Loucy (cell line): ENCODE measurements around the gene ROR1.
A peak's percentile ranks its signal among the peaks of the same experiment; 100 is the strongest.

ENCODE experiments used
- H2AFZ ChIP-seq: fragments of 200-600 bp; sonication (generic); 2 replicates; pipeline ENCODE4 v1.6.0; 2016; ENCODE audit warnings: antibody characterized with exemption, mild to moderate bottlenecking, low read length, moderate library complexity
- H3F3A ChIP-seq: fragments of 200-600 bp; 2 replicates; pipeline ENCODE4 v1.6.0; 2016; ENCODE audit warnings: antibody characterized with exemption, low read depth, mild to moderate bottlenecking
- H3K27me3 ChIP-seq: fragments of 200-600 bp; sonication (generic); 2 replicates; pipeline ENCODE4 v1.6.1; 2014; ENCODE audit warnings: low read length, mild to moderate bottlenecking; ENCODE audit not compliant: insufficient read depth, poor library complexity, severe bottlenecking
- H3K36me3 ChIP-seq: fragments of 200-600 bp; sonication (generic); 2 replicates; pipeline ENCODE4 v1.6.1; 2016; ENCODE audit warnings: low read length; ENCODE audit not compliant: insufficient read depth
- H3K4me1 ChIP-seq: fragments of 200-600 bp; sonication (generic); 2 replicates; pipeline ENCODE4 v1.5.1; 2014; ENCODE audit warnings: low read length, mild to moderate bottlenecking; ENCODE audit not compliant: insufficient read depth, poor library complexity, severe bottlenecking
- H3K4me2 ChIP-seq: fragments of 200-600 bp; sonication (generic); 2 replicates; pipeline ENCODE4 v1.6.0; 2014; ENCODE audit warnings: antibody characterized with exemption, low read length, low read depth, mild to moderate bottlenecking; ENCODE audit not compliant: poor library complexity, severe bottlenecking
- H3K4me3 ChIP-seq: fragments of 200-600 bp; sonication (generic); 2 replicates; pipeline ENCODE4 v1.5.1; 2014; ENCODE audit warnings: low read length, mild to moderate bottlenecking, mixed read lengths; ENCODE audit not compliant: poor library complexity, severe bottlenecking
- H3K79me2 ChIP-seq: fragments of 200-600 bp; sonication (generic); 2 replicates; pipeline ENCODE4 v1.6.1; 2014; ENCODE audit warnings: low read length; ENCODE audit not compliant: insufficient read depth
- H3K9ac ChIP-seq: fragments of 200-600 bp; sonication (generic); 2 replicates; pipeline ENCODE4 v1.6.0; 2014; ENCODE audit warnings: mild to moderate bottlenecking, low read depth, low read length, moderate library complexity; ENCODE audit not compliant: poor library complexity, severe bottlenecking
- H3K9me2 ChIP-seq: fragments of 200-600 bp; sonication (generic); replicated peaks from 2 replicates; pipeline ENCODE4 v1.6.1; 2016; ENCODE audit warnings: low read depth, low read length, mixed read lengths
- H3K9me3 ChIP-seq: fragments of 200-600 bp; sonication (generic); 2 replicates; pipeline ENCODE4 v1.6.1; 2014; ENCODE audit warnings: mild to moderate bottlenecking, antibody characterized with exemption, low read length, low read depth; ENCODE audit not compliant: insufficient read depth
- H4K20me1 ChIP-seq: fragments of 200-600 bp; sonication (generic); 2 replicates; pipeline ENCODE4 v1.6.0; 2014; ENCODE audit warnings: antibody characterized with exemption, low read length, mild to moderate bottlenecking; ENCODE audit not compliant: insufficient read depth, poor library complexity, severe bottlenecking
- CTCF ChIP-seq: fragments of 200-600 bp; sonication (generic); conservative IDR thresholded peaks from 2 replicates; pipeline ENCODE4 v1.5.1; 2014; ENCODE audit warnings: mild to moderate bottlenecking, antibody characterized with exemption, low read length
- EZH2phosphoT487 ChIP-seq: fragments of 200-600 bp; IDR thresholded peaks from 2 replicates; pipeline ENCODE4 v1.6.1; 2018; ENCODE audit warnings: antibody characterized with exemption, mild to moderate bottlenecking, moderate library complexity, borderline replicate concordance

The ROR1 gene

GRCh38 chr1:63883494-63884235 lies 109.8 kb downstream of the ROR1 start:
- Histone ChIP-seq H3K36me3 (no peaks in the 10 kb centered on the region), H2AFZ (no peak overlapping the region), H3F3A (no peaks in the 10 kb centered on the region), H3K4me2 (no peak overlapping the region), H3K4me3 (no peak overlapping the region), H3K9me3 (no peaks in the 10 kb centered on the region), H3K9me2 (no peaks in the 10 kb centered on the region), H3K79me2 (no peaks in the 10 kb centered on the region), H3K9ac (no peak overlapping the region), H3K4me1 (no peaks in the 10 kb centered on the region), H3K27me3 (no peaks in the 10 kb centered on the region), H4K20me1 (no peaks in the 10 kb centered on the region)
- TF ChIP-seq CTCF (no peak), EZH2phosphoT487 (no peak)

- Histone ChIP-seq H3K9me3 (no peaks in the 10 kb centered on the region), H3K4me2 (no peak overlapping the region), H3K36me3 (no peaks in the 10 kb centered on the region), H3K9ac (no peak overlapping the region), H2AFZ (no peak overlapping the region), H4K20me1 (no peaks in the 10 kb centered on the region), H3K27me3 (no peaks in the 10 kb centered on the region), H3K4me1 (no peaks in the 10 kb centered on the region), H3K4me3 (no peak overlapping the region), H3K9me2 (no peaks in the 10 kb centered on the region), H3F3A (no peaks in the 10 kb centered on the region), H3K79me2 (no peaks in the 10 kb centered on the region)
- TF ChIP-seq EZH2phosphoT487 = no peak
- no peak for TF ChIP-seq CTCF
These were observed 110.7 kb downstream of the ROR1 start for GRCh38 chr1:63884486-63884885.

GRCh38 chr1:63885899-63886298 lies 112.1 kb downstream of the ROR1 start:
- Histone ChIP-seq H3K4me2 (no peak overlapping the region), H3K27me3 (no peaks in the 10 kb centered on the region), H4K20me1 (no peaks in the 10 kb centered on the region), H3K4me3 (no peak overlapping the region), H3K9me2 (no peaks in the 10 kb centered on the region), H3K36me3 (no peaks in the 10 kb centered on the region), H3K9me3 (no peaks in the 10 kb centered on the region), H3K4me1 (no peaks in the 10 kb centered on the region), H2AFZ (0 out of 2 replicates have a peak overlapping the region, but pooled peaks have one; percentile 9), H3F3A (no peaks in the 10 kb centered on the region), H3K9ac (no peak overlapping the region), H3K79me2 (no peaks in the 10 kb centered on the region)
- TF ChIP-seq CTCF = no peak
- TF ChIP-seq EZH2phosphoT487 = no peak
